ENCODE results near the gene NFIA.

Gene NFIA

GRCh38 chr1:61152469-61153105 is 70.2 kb downstream of the NFIA start:
- H3K9me3 ChIP-seq (ENCODE audit: insufficient read depth, low read depth, low read length): no peaks in the 10 kb centered on the region
- peaks cover 86% of the 10 kb centered on the region for H3K27me3 ChIP-seq (ENCODE audit: insufficient read depth, low read length, poor library complexity, severe bottlenecking)
- no peak overlapping the region for H3K4me3 ChIP-seq (ENCODE audit: low read length, poor library complexity, severe bottlenecking)
- TF ChIP-seq CTCF (conservative IDR thresholded peaks at IDR 0.05; ENCODE audit: low read length) (peak; percentile 27), EZH2phosphoT487 (IDR thresholded peaks at IDR 0.05; ENCODE audit: borderline replicate concordance) (no peak)
- no peaks in the 10 kb centered on the region for H3K9me2 ChIP-seq (replicated peaks; ENCODE audit: low read depth, low read length)
- peaks cover 4% of the 10 kb centered on the region for H3K4me1 ChIP-seq (ENCODE audit: insufficient read depth, low read length, poor library complexity, severe bottlenecking)
- no peaks in the 10 kb centered on the region for H3K79me2 ChIP-seq (ENCODE audit: insufficient read depth, low read length)
- H3K4me2 ChIP-seq (ENCODE audit: low read depth, low read length, poor library complexity, severe bottlenecking): no peak overlapping the region
- 0 out of 2 replicates have a peak, but pooled peaks cover under 1% of the 10 kb centered on the region for H3F3A ChIP-seq (ENCODE audit: low read depth)
- H4K20me1 ChIP-seq (ENCODE audit: insufficient read depth, low read length, poor library complexity, severe bottlenecking): no peaks in the 10 kb centered on the region
- H3K9ac ChIP-seq (ENCODE audit: low read depth, low read length, poor library complexity, severe bottlenecking): no peak overlapping the region
- H3K36me3 ChIP-seq (ENCODE audit: insufficient read depth, low read length): no peaks in the 10 kb centered on the region
- H2AFZ ChIP-seq (ENCODE audit: low read length): no peak overlapping the region

GRCh38 chr1:61156576-61157467 is 74.5 kb downstream of the NFIA start:
- Histone ChIP-seq H3K9ac (ENCODE audit: low read depth, low read length, poor library complexity, severe bottlenecking) (no peak overlapping the region), H3K4me2 (ENCODE audit: low read depth, low read length, poor library complexity, severe bottlenecking) (peak overlapping the region; percentile 15), H2AFZ (ENCODE audit: low read length) (no peak overlapping the region), H3K9me3 (ENCODE audit: insufficient read depth, low read depth, low read length) (no peaks in the 10 kb centered on the region), H3K79me2 (ENCODE audit: insufficient read depth, low read length) (no peaks in the 10 kb centered on the region), H4K20me1 (ENCODE audit: insufficient read depth, low read length, poor library complexity, severe bottlenecking) (no peaks in the 10 kb centered on the region), H3F3A (ENCODE audit: low read depth) (0 out of 2 replicates have a peak, but pooled peaks cover 7% of the 10 kb centered on the region), H3K36me3 (ENCODE audit: insufficient read depth, low read length) (no peaks in the 10 kb centered on the region), H3K27me3 (ENCODE audit: insufficient read depth, low read length, poor library complexity, severe bottlenecking) (peaks cover 70% of the 10 kb centered on the region), H3K4me1 (ENCODE audit: insufficient read depth, low read length, poor library complexity, severe bottlenecking) (peaks cover 18% of the 10 kb centered on the region), H3K9me2 (replicated peaks; ENCODE audit: low read depth, low read length) (no peaks in the 10 kb centered on the region), H3K4me3 (ENCODE audit: low read length, poor library complexity, severe bottlenecking) (no peak overlapping the region)
- no peak for TF ChIP-seq EZH2phosphoT487 (IDR thresholded peaks at IDR 0.05; ENCODE audit: borderline replicate concordance)
- no peak for TF ChIP-seq CTCF (conservative IDR thresholded peaks at IDR 0.05; ENCODE audit: low read length)

- Histone ChIP-seq H3F3A (ENCODE audit: low read depth) (0 out of 2 replicates have a peak, but pooled peaks cover 7% of the 10 kb centered on the region), H3K4me2 (ENCODE audit: low read depth, low read length, poor library complexity, severe bottlenecking) (peak overlapping the region; percentile 44), H2AFZ (ENCODE audit: low read length) (no peak overlapping the region), H3K4me1 (ENCODE audit: insufficient read depth, low read length, poor library complexity, severe bottlenecking) (peaks cover 18% of the 10 kb centered on the region), H3K4me3 (ENCODE audit: low read length, poor library complexity, severe bottlenecking) (no peak overlapping the region), H3K27me3 (ENCODE audit: insufficient read depth, low read length, poor library complexity, severe bottlenecking) (peaks cover 64% of the 10 kb centered on the region), H3K9ac (ENCODE audit: low read depth, low read length, poor library complexity, severe bottlenecking) (no peak overlapping the region), H3K9me3 (ENCODE audit: insufficient read depth, low read depth, low read length) (no peaks in the 10 kb centered on the region), H4K20me1 (ENCODE audit: insufficient read depth, low read length, poor library complexity, severe bottlenecking) (no peaks in the 10 kb centered on the region), H3K36me3 (ENCODE audit: insufficient read depth, low read length) (no peaks in the 10 kb centered on the region), H3K9me2 (replicated peaks; ENCODE audit: low read depth, low read length) (no peaks in the 10 kb centered on the region), H3K79me2 (ENCODE audit: insufficient read depth, low read length) (no peaks in the 10 kb centered on the region)
- TF ChIP-seq CTCF (conservative IDR thresholded peaks at IDR 0.05; ENCODE audit: low read length): no peak
- no peak; the same call in 1 of the 2 replicates for TF ChIP-seq EZH2phosphoT487 (IDR thresholded peaks at IDR 0.05; ENCODE audit: borderline replicate concordance)
Measured at GRCh38 chr1:61157468-61157987, 75.2 kb downstream of the NFIA start.

Data from Loucy (cell line).